ENCODE results near the gene ZSWIM1. TPM values are rescaled to one million over a fixed set of nuclear protein-coding genes. Genes with fewer than 3 reads are reported as not detected.

ZSWIM1 gene
- total and polyA plus RNA-seq, 2 of the 13 experiments (the other 11 are each of a cell fraction or from before 2014, with no cell fraction given), result 9.5 to 11.7 TPM

DNA sequence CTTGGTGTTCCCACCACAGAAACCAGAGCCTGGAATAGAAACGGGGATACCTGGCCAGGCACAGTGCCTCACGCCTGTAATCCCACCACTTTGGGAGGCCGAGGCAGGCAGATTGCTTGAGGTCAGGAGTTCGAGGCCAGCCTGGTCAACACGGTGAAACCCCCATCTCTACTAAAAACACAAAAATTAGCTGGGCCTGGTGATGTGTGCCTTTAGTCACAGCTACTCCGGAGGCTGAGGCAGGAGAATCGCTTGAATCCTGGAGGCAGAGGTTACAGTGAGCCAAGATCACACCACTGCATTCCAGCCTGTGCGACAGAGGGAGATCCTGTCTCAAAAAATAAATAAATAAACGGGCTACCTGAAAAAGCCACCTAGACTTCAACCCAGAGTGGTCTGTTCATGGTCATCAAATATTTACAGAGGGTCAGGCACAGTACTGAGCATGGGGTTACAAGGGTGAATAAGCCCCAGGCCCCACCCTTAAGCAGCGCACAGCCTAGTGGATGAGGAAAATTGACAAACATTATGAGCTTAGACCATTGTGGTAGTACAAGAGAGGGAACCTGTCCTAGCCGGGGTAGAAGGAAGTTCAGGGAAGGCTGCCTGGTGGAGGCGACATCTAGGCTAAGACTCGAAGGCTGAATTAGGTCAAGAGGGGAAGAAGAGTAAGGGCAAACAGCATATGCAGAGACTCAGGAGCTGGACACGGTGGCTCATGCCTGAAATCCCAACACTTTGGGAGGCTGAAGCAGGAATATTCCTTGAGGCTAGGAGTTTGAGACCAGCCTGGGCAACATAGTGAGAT is 46.2 kb downstream of the ZSWIM1 start (continued):
- TF ChIP-seq MED1 (CRISPR knock-in tag; IDR thresholded peaks at IDR 0.05) (peak; percentile 97), ZKSCAN8 (CRISPR knock-in tag; IDR thresholded peaks at IDR 0.05; ENCODE audit: borderline replicate concordance) (peak; percentile 90), PAXIP1 (CRISPR knock-in tag; conservative IDR thresholded peaks at IDR 0.05) (peak; percentile 99), ZNF790 (CRISPR knock-in tag; IDR thresholded peaks at IDR 0.05; ENCODE audit: borderline replicate concordance) (peak; percentile 70; the same call in 1 of the 2 replicates), BHLHE40 (IDR thresholded peaks at IDR 0.05; ENCODE audit: low read length) (peak; percentile 32; the same call in 1 of the 2 replicates), TRIM24 (CRISPR knock-in tag; IDR thresholded peaks at IDR 0.05) (no peak), CCDC6 (CRISPR knock-in tag; IDR thresholded peaks at IDR 0.05) (no peak), ZNF652 (CRISPR knock-in tag; IDR thresholded peaks at IDR 0.05; ENCODE audit: borderline replicate concordance, low read depth) (peak; percentile 77; the same call in 1 of the 2 replicates), ZBTB43 (CRISPR knock-in tag; conservative IDR thresholded peaks at IDR 0.05) (peak; percentile 87; the same call in 1 of the 2 replicates), TFDP1 (CRISPR knock-in tag; IDR thresholded peaks at IDR 0.05; ENCODE audit: borderline replicate concordance) (peak; percentile 54; the same call in 1 of the 2 replicates), ZNF776 (CRISPR knock-in tag; IDR thresholded peaks at IDR 0.05) (no peak; the same call in 1 of the 2 replicates), SP140L (CRISPR knock-in tag; IDR thresholded peaks at IDR 0.05; ENCODE audit: borderline replicate concordance) (peak; percentile 87; the same call in 1 of the 2 replicates)
- TF ChIP-seq, protein P1, sequence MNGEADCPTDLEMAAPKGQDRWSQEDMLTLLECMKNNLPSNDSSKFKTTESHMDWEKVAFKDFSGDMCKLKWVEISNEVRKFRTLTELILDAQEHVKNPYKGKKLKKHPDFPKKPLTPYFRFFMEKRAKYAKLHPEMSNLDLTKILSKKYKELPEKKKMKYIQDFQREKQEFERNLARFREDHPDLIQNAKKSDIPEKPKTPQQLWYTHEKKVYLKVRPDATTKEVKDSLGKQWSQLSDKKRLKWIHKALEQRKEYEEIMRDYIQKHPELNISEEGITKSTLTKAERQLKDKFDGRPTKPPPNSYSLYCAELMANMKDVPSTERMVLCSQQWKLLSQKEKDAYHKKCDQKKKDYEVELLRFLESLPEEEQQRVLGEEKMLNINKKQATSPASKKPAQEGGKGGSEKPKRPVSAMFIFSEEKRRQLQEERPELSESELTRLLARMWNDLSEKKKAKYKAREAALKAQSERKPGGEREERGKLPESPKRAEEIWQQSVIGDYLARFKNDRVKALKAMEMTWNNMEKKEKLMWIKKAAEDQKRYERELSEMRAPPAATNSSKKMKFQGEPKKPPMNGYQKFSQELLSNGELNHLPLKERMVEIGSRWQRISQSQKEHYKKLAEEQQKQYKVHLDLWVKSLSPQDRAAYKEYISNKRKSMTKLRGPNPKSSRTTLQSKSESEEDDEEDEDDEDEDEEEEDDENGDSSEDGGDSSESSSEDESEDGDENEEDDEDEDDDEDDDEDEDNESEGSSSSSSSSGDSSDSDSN (CRISPR knock-in tag; IDR thresholded peaks at IDR 0.05), result peak; percentile 70
- TF ChIP-seq, protein P2, sequence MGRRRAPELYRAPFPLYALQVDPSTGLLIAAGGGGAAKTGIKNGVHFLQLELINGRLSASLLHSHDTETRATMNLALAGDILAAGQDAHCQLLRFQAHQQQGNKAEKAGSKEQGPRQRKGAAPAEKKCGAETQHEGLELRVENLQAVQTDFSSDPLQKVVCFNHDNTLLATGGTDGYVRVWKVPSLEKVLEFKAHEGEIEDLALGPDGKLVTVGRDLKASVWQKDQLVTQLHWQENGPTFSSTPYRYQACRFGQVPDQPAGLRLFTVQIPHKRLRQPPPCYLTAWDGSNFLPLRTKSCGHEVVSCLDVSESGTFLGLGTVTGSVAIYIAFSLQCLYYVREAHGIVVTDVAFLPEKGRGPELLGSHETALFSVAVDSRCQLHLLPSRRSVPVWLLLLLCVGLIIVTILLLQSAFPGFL (CRISPR knock-in tag; IDR thresholded peaks at IDR 0.05), result no peak
- TF ChIP-seq, protein P3, sequence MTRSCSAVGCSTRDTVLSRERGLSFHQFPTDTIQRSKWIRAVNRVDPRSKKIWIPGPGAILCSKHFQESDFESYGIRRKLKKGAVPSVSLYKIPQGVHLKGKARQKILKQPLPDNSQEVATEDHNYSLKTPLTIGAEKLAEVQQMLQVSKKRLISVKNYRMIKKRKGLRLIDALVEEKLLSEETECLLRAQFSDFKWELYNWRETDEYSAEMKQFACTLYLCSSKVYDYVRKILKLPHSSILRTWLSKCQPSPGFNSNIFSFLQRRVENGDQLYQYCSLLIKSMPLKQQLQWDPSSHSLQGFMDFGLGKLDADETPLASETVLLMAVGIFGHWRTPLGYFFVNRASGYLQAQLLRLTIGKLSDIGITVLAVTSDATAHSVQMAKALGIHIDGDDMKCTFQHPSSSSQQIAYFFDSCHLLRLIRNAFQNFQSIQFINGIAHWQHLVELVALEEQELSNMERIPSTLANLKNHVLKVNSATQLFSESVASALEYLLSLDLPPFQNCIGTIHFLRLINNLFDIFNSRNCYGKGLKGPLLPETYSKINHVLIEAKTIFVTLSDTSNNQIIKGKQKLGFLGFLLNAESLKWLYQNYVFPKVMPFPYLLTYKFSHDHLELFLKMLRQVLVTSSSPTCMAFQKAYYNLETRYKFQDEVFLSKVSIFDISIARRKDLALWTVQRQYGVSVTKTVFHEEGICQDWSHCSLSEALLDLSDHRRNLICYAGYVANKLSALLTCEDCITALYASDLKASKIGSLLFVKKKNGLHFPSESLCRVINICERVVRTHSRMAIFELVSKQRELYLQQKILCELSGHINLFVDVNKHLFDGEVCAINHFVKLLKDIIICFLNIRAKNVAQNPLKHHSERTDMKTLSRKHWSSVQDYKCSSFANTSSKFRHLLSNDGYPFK (CRISPR knock-in tag; IDR thresholded peaks at IDR 0.05; ENCODE audit: borderline replicate concordance), result peak; percentile 37; the same call in 1 of the 2 replicates
